RWPE2 (cell line): ENCODE measurements around the gene FETUB.
"Not testable (repeated sequence)": the region's sequence is repeated elsewhere in the genome, so short reads cannot be mapped to it uniquely, and the experiment has no call there.

Experiments used
- ATAC-seq: fragments of 200-7000 bp; cut with Tn5 transposase; 3 replicates; pipeline ENCODE4 v1.9.1; 2021; ENCODE audit warnings: low read depth
- DNase-seq: peaks from one replicate; pipeline ENCODE4 v3.0.0-alpha.2; 2020; ENCODE audit warnings: low spot score
- H3K27ac ChIP-seq: fragments of 450-650 bp; 2 replicates; pipeline ENCODE4 v1.5.1; 2017; ENCODE audit warnings: mild to moderate bottlenecking; ENCODE audit not compliant: poor library complexity, severe bottlenecking
- H3K27me3 ChIP-seq: fragments of 250-450 bp; sonication (Bioruptor Pico); 2 replicates; pipeline ENCODE4 v1.5.1; 2021; ENCODE audit warnings: mild to moderate bottlenecking, moderate library complexity; ENCODE audit not compliant: insufficient read depth, poor library complexity, severe bottlenecking
- H3K36me3 ChIP-seq: fragments of 250-450 bp; sonication (Bioruptor Pico); 2 replicates; pipeline ENCODE4 v1.5.1; 2020; ENCODE audit warnings: low read depth, mild to moderate bottlenecking, moderate library complexity
- H3K4me1 ChIP-seq: fragments of 250-450 bp; sonication (Bioruptor Pico); 2 replicates; pipeline ENCODE4 v1.5.1; 2021; ENCODE audit warnings: mild to moderate bottlenecking, moderate library complexity; ENCODE audit not compliant: insufficient read depth, poor library complexity, severe bottlenecking
- H3K4me3 ChIP-seq: fragments of 250-450 bp; sonication (Bioruptor Pico); 2 replicates; pipeline ENCODE4 v1.5.1; 2021; ENCODE audit warnings: mild to moderate bottlenecking, moderate library complexity; ENCODE audit not compliant: severe bottlenecking
- H3K9me3 ChIP-seq: fragments of 250-450 bp; sonication (Bioruptor Pico); 2 replicates; pipeline ENCODE4 v1.5.1; 2021; ENCODE audit warnings: mild to moderate bottlenecking, moderate library complexity; ENCODE audit not compliant: severe bottlenecking
- CTCF ChIP-seq: fragments of 450-650 bp; IDR thresholded peaks from one replicate; pipeline ENCODE4 v1.5.1; 2017; ENCODE audit warnings: mild to moderate bottlenecking, moderate library complexity; ENCODE audit not compliant: poor library complexity, severe bottlenecking

Gene FETUB

GRCh38 chr3:186696522-186696921 is 56.3 kb downstream of the FETUB start:
- H3K27me3 ChIP-seq: no peaks in the 10 kb centered on the region
- no peak overlapping the region for H3K27ac ChIP-seq
- H3K4me3 ChIP-seq: no peak overlapping the region
- ATAC-seq (no peak), DNase-seq (no peak)
- H3K4me1 ChIP-seq: no peaks in the 10 kb centered on the region
- TF ChIP-seq CTCF: no peak
- H3K36me3 ChIP-seq: no peaks in the 10 kb centered on the region
- H3K9me3 ChIP-seq: no peaks in the 10 kb centered on the region

- H3K36me3 ChIP-seq: no peaks in the 10 kb centered on the region
- DNase-seq: no peak
- no peak overlapping the region for H3K27ac ChIP-seq
- ATAC-seq: no peak
- H3K27me3 ChIP-seq: no peaks in the 10 kb centered on the region
- TF ChIP-seq CTCF: no peak
- no peaks in the 10 kb centered on the region for H3K9me3 ChIP-seq
- no peak overlapping the region for H3K4me3 ChIP-seq
- H3K4me1 ChIP-seq: no peaks in the 10 kb centered on the region
These were observed 57.3 kb downstream of the FETUB start for GRCh38 chr3:186697510-186697909.

- no peak for TF ChIP-seq CTCF
- Histone ChIP-seq H3K9me3 (no peaks in the 10 kb centered on the region), H3K4me3 (no peak overlapping the region), H3K4me1 (no peaks in the 10 kb centered on the region), H3K27ac (no peak overlapping the region), H3K27me3 (no peaks in the 10 kb centered on the region), H3K36me3 (no peaks in the 10 kb centered on the region)
- DNase-seq (no peak), ATAC-seq (no peak)
These were observed 60.1 kb downstream of the FETUB start for GRCh38 chr3:186700267-186700666.

- not testable (repeated sequence) for DNase-seq, H3K36me3 ChIP-seq
These were observed 62.3 kb downstream of the FETUB start for GRCh38 chr3:186702451-186702850.

More at GRCh38 chr3:186702451-186702850, 62.3 kb downstream of the FETUB start:
- not testable (repeated sequence) for H3K27ac ChIP-seq, H3K9me3 ChIP-seq, H3K27me3 ChIP-seq, H3K4me1 ChIP-seq, H3K4me3 ChIP-seq, ATAC-seq
